HepG2 (cell line): ENCODE results near the gene LCN2. TPM values are rescaled to one million over a fixed set of nuclear protein-coding genes. Genes with fewer than 3 reads are reported as not detected.

Experiments
- MED1 ChIP-seq: sonication (generic); formaldehyde crosslinking; IDR thresholded peaks from 2 replicates; pipeline ENCODE4 v1.4.0; 2020; ENCODE audit warnings: missing genetic modification reagents
- MED13 ChIP-seq: sonication (generic); formaldehyde crosslinking; IDR thresholded peaks from 2 replicates; pipeline ENCODE4 v1.5.0; 2020; ENCODE audit warnings: missing genetic modification reagents
- MNT ChIP-seq: fragments of 450-650 bp; IDR thresholded peaks from 2 replicates; pipeline ENCODE4 v1.6.1; 2016
- MTA1 ChIP-seq: sonication (generic); formaldehyde crosslinking; IDR thresholded peaks from 2 replicates; pipeline ENCODE4 v1.4.0; 2020; ENCODE audit warnings: missing genetic modification reagents, mild to moderate bottlenecking, borderline replicate concordance
- MTA3 ChIP-seq: sonication (generic); formaldehyde crosslinking; IDR thresholded peaks from 2 replicates; pipeline ENCODE4 v1.4.0; 2020; ENCODE audit warnings: missing genetic modification reagents
- MXD4 ChIP-seq: IDR thresholded peaks from 2 replicates; pipeline ENCODE4 v1.6.1; 2016; ENCODE audit warnings: mild to moderate bottlenecking, missing biosample characterization, missing genetic modification reagents
- NAIF1 ChIP-seq: sonication (generic); formaldehyde crosslinking; IDR thresholded peaks from 2 replicates; pipeline ENCODE4 v1.5.0; 2020; ENCODE audit warnings: mild to moderate bottlenecking, missing genetic modification reagents, borderline replicate concordance
- PCBP1 ChIP-seq: fragments of 200-400 bp; formaldehyde crosslinking; IDR thresholded peaks from 2 replicates; pipeline ENCODE4 v1.6.1; 2017; ENCODE audit warnings: mild to moderate bottlenecking, low read depth, low read length, borderline replicate concordance
- RERE ChIP-seq: IDR thresholded peaks from 2 replicates; pipeline ENCODE4 v1.6.1; 2016; ENCODE audit warnings: low read depth, missing genetic modification reagents, missing compliant biosample characterization
- SALL1 ChIP-seq: sonication (generic); formaldehyde crosslinking; IDR thresholded peaks from 2 replicates; pipeline ENCODE4 v1.8.0; 2022; ENCODE audit warnings: mild to moderate bottlenecking, missing genetic modification reagents
- STAG1 ChIP-seq: sonication (generic); formaldehyde crosslinking; IDR thresholded peaks from 2 replicates; pipeline ENCODE4 v1.4.0; 2020; ENCODE audit warnings: missing genetic modification reagents
- TEF ChIP-seq: sonication (generic); formaldehyde crosslinking; IDR thresholded peaks from 2 replicates; pipeline ENCODE4 v1.5.0; 2020; ENCODE audit warnings: missing genetic modification reagents
- ZFP90 ChIP-seq: sonication (generic); formaldehyde crosslinking; IDR thresholded peaks from 2 replicates; pipeline ENCODE4 v1.8.0; 2022; ENCODE audit warnings: missing genetic modification reagents, mild to moderate bottlenecking, inconsistent platforms, borderline replicate concordance
- ZNF253 ChIP-seq: sonication (generic); formaldehyde crosslinking; IDR thresholded peaks from 2 replicates; pipeline ENCODE4 v1.8.0; 2022; ENCODE audit warnings: mild to moderate bottlenecking, missing genetic modification reagents, borderline replicate concordance
- ZNF350 ChIP-seq: sonication (generic); formaldehyde crosslinking; IDR thresholded peaks from 2 replicates; pipeline ENCODE4 v1.4.0; 2020; ENCODE audit warnings: mild to moderate bottlenecking, low read depth, missing genetic modification reagents, borderline replicate concordance
- ZNF414 ChIP-seq: sonication (generic); formaldehyde crosslinking; IDR thresholded peaks from 2 replicates; pipeline ENCODE4 v1.5.0; 2020; ENCODE audit warnings: missing genetic modification reagents
- ZNF503 ChIP-seq: sonication (generic); formaldehyde crosslinking; IDR thresholded peaks from 2 replicates; pipeline ENCODE4 v1.4.0; 2020; ENCODE audit warnings: missing genetic modification reagents
- ZNF674 ChIP-seq: sonication (generic); formaldehyde crosslinking; IDR thresholded peaks from 2 replicates; pipeline ENCODE4 v1.5.0; 2020; ENCODE audit warnings: low read depth, mild to moderate bottlenecking, missing genetic modification reagents
- ZNF724P ChIP-seq: sonication (generic); formaldehyde crosslinking; IDR thresholded peaks from 2 replicates; pipeline ENCODE4 v1.8.0; 2022; ENCODE audit warnings: missing genetic modification reagents, borderline replicate concordance
- polyA plus RNA-seq, 8 experiments: library from polyadenylated mRNA; depleted of rRNA in 3 of 8; stranded (reverse) in 7 of 8; unstranded in 1 of 8; fragments of >200 nt; fragmentation: Illumina TruSeq in 4 of 8; extraction: Trizol in 4 of 8; gene quantifications; 2 replicates each; pipeline versions ENCODE4 v1.2.1 to v1.2.3, GENCODE V29; 2011 to 2016; ENCODE audit warnings: low read depth in 4 of 8, missing spikeins in 1 of 8, mixed read lengths in 1 of 8; ENCODE audit not compliant: insufficient read depth in 1 of 8
- total RNA-seq, 5 experiments: library from RNA; depleted of rRNA; stranded (reverse); fragments of >200 nt; fragmentation: Illumina TruSeq; extraction: Trizol; gene quantifications; 2 replicates each; pipeline ENCODE4 v1.2.3, GENCODE V29; 2016; ENCODE audit warnings: low read depth in 1 of 5

LCN2 gene
- total and polyA plus RNA-seq, 2 of the 13 experiments (the other 11 are each of a cell fraction or from before 2014, with no cell fraction given), result 0.38 to 1.4 TPM

- peak; percentile 19; the same call in 1 of the 2 replicates for TF ChIP-seq STAG1 (CRISPR knock-in tag)
- TF ChIP-seq PCBP1, result 0 out of 2 replicates have a peak, but pooled peaks have one; percentile 19
- peak; percentile 63; the same call in 1 of the 2 replicates for TF ChIP-seq ZNF724P (CRISPR knock-in tag)
- TF ChIP-seq SALL1 (CRISPR knock-in tag), result peak; percentile 47; the same call in 1 of the 2 replicates
- TF ChIP-seq ZNF414 (CRISPR knock-in tag), result no peak
- TF ChIP-seq ZNF674 (CRISPR knock-in tag), result no peak
- 0 out of 2 replicates have a peak, but pooled peaks have one; percentile 40 for TF ChIP-seq ZNF350 (CRISPR knock-in tag)
- TF ChIP-seq MXD4, result no peak
- TF ChIP-seq ZNF253, result no peak
- TF ChIP-seq MTA3 (CRISPR knock-in tag), result no peak
- TF ChIP-seq MNT, result no peak
- no peak for TF ChIP-seq RERE
- TF ChIP-seq TEF (CRISPR knock-in tag), result 0 out of 2 replicates have a peak, but pooled peaks have one; percentile 33
- no peak for TF ChIP-seq NAIF1
- no peak for TF ChIP-seq ZNF503 (CRISPR knock-in tag)
- no peak for TF ChIP-seq ZFP90 (CRISPR knock-in tag)
- TF ChIP-seq MTA1 (CRISPR knock-in tag), result peak; percentile 68; the same call in 1 of the 2 replicates
- TF ChIP-seq MED1 (CRISPR knock-in tag), result peak; percentile 72
- TF ChIP-seq MED13 (CRISPR knock-in tag), result no peak
Observed at GRCh38 chr9:128191406-128192046, 42.3 kb downstream of the LCN2 start, which contains the start of gene CIZ1 (continued).
